H7 (cell line): ENCODE data around the gene CSRNP2. TPM values are rescaled to one million over a fixed set of nuclear protein-coding genes. Genes with fewer than 3 reads are reported as not detected.

ENCODE experiments used
- DNase-seq: peaks from one replicate; pipeline ENCODE4 v3.0.0; 2012
- H3K27me3 ChIP-seq: 2 replicates; pipeline ENCODE4 v1.6.0; 2011; ENCODE audit warnings: mild to moderate bottlenecking, low read length; ENCODE audit not compliant: control insufficient read depth, insufficient read depth
- H3K36me3 ChIP-seq: replicated peaks from 2 replicates; pipeline ENCODE4 v1.5.1; 2011; ENCODE audit warnings: low read length; ENCODE audit not compliant: control insufficient read depth, insufficient read depth
- H3K4me3 ChIP-seq: 2 replicates; pipeline ENCODE4 v1.5.1; 2011; ENCODE audit warnings: low read depth, mild to moderate bottlenecking, control low read depth, low read length, moderate library complexity; ENCODE audit not compliant: insufficient read depth
- total RNA-seq: library from RNA; depleted of rRNA; stranded (reverse); fragments of >200 nt; shearing (Covaris generic); gene quantifications from 2 replicates; pipeline ENCODE4 v1.2.3, GENCODE V29; 2014

The CSRNP2 gene
- total RNA-seq, 1 experiment from 2014 or later, result 24.7 TPM

GRCh38 chr12:51062631-51063397, 20.6 kb downstream of the CSRNP2 start:
- Histone ChIP-seq H3K4me3 (no peak overlapping the region), H3K36me3 (peaks cover 38% of the 10 kb centered on the region), H3K27me3 (no peaks in the 10 kb centered on the region)
- DNase-seq, result no peak

GRCh38 chr12:51059086-51059485, 24.3 kb downstream of the CSRNP2 start:
- no peak for DNase-seq
- Histone ChIP-seq H3K27me3 (no peaks in the 10 kb centered on the region), H3K4me3 (no peak overlapping the region), H3K36me3 (peaks cover 34% of the 10 kb centered on the region)

GRCh38 chr12:51056242-51056641, 27.2 kb downstream of the CSRNP2 start:
- Histone ChIP-seq H3K36me3 (peaks cover 27% of the 10 kb centered on the region), H3K27me3 (no peaks in the 10 kb centered on the region), H3K4me3 (no peak overlapping the region)
- DNase-seq, result no peak

- DNase-seq, result no peak
- no peak overlapping the region for H3K4me3 ChIP-seq
- peaks cover 26% of the 10 kb centered on the region for H3K36me3 ChIP-seq
- no peaks in the 10 kb centered on the region for H3K27me3 ChIP-seq
Observed at GRCh38 chr12:51055060-51055459, 28.3 kb downstream of the CSRNP2 start.

GRCh38 chr12:51051787-51052186, 31.6 kb downstream of the CSRNP2 start:
- Histone ChIP-seq H3K27me3 (no peaks in the 10 kb centered on the region), H3K4me3 (no peak overlapping the region), H3K36me3 (peaks cover 15% of the 10 kb centered on the region)
- no peak for DNase-seq

GRCh38 chr12:51049525-51049924, 33.9 kb downstream of the CSRNP2 start:
- Histone ChIP-seq H3K27me3 (no peaks in the 10 kb centered on the region), H3K36me3 (peaks cover 5% of the 10 kb centered on the region), H3K4me3 (no peak overlapping the region)
- DNase-seq, result no peak

GRCh38 chr12:51048661-51049251, 34.6 kb downstream of the CSRNP2 start:
- H3K4me3 ChIP-seq, result peak overlapping the region; percentile 86
- peaks cover 2% of the 10 kb centered on the region for H3K36me3 ChIP-seq
- DNase-seq, result no peak
- H3K27me3 ChIP-seq, result no peaks in the 10 kb centered on the region

- Histone ChIP-seq H3K4me3 (peak within 1 kb of the TSS; percentile 86), H3K36me3 (peaks cover 1% of the 10 kb centered on the region), H3K27me3 (no peaks in the 10 kb centered on the region)
- DNase-seq, result peak; percentile 94
Observed at GRCh38 chr12:51047655-51048540, 35.5 kb downstream of the CSRNP2 start, which contains the start of gene LETMD1. Gene LETMD1, plus strand, starts transcription at chr12:51048327. Its CDS starts 30 bp downstream, at chr12:51048357.

GRCh38 chr12:51036279-51036678, 47.1 kb downstream of the CSRNP2 start:
- DNase-seq, result no peak
- H3K4me3 ChIP-seq, result no peak overlapping the region
- no peaks in the 10 kb centered on the region for H3K27me3 ChIP-seq
- H3K36me3 ChIP-seq, result no peaks in the 10 kb centered on the region

GRCh38 chr12:51033457-51034089, 49.8 kb downstream of the CSRNP2 start:
- no peak for DNase-seq
- H3K27me3 ChIP-seq, result no peaks in the 10 kb centered on the region
- no peak overlapping the region for H3K4me3 ChIP-seq
- H3K36me3 ChIP-seq, result no peaks in the 10 kb centered on the region

- Histone ChIP-seq H3K36me3 (no peaks in the 10 kb centered on the region), H3K4me3 (no peak overlapping the region), H3K27me3 (no peaks in the 10 kb centered on the region)
- no peak for DNase-seq
Observed at GRCh38 chr12:51033048-51033447, 50.3 kb downstream of the CSRNP2 start.

- DNase-seq, result no peak
- H3K27me3 ChIP-seq, result no peaks in the 10 kb centered on the region
- no peaks in the 10 kb centered on the region for H3K36me3 ChIP-seq
- H3K4me3 ChIP-seq, result no peak overlapping the region
Observed at GRCh38 chr12:51028813-51029150, 54.6 kb downstream of the CSRNP2 start.

- H3K4me3 ChIP-seq, result no peak overlapping the region
- DNase-seq, result peak; percentile 58
- H3K36me3 ChIP-seq, result no peaks in the 10 kb centered on the region
Observed at GRCh38 chr12:51028126-51028812, 55.1 kb downstream of the CSRNP2 start.

GRCh38 chr12:51027342-51027835, 56.0 kb downstream of the CSRNP2 start:
- no peak for DNase-seq
- no peak overlapping the region for H3K4me3 ChIP-seq
- H3K27me3 ChIP-seq, result no peaks in the 10 kb centered on the region
- no peaks in the 10 kb centered on the region for H3K36me3 ChIP-seq

More at GRCh38 chr12:51028126-51028812, 55.1 kb downstream of the CSRNP2 start:
- H3K27me3 ChIP-seq, result no peaks in the 10 kb centered on the region
